HG03139 (cell line): ENCODE results near the gene TLR9.
A peak's percentile ranks its signal among the peaks of the same experiment; 100 is the strongest.

Source experiments
- ATAC-seq: cut with Tn5 transposase; IDR thresholded peaks from one replicate; pipeline ENCODE4 v1.9.1; 2021; ENCODE audit not compliant: unreplicated experiment

The TLR9 gene

GRCh38 chr3:52218026-52218425, 7.4 kb downstream of the TLR9 start:
- no peak for ATAC-seq

DNA sequence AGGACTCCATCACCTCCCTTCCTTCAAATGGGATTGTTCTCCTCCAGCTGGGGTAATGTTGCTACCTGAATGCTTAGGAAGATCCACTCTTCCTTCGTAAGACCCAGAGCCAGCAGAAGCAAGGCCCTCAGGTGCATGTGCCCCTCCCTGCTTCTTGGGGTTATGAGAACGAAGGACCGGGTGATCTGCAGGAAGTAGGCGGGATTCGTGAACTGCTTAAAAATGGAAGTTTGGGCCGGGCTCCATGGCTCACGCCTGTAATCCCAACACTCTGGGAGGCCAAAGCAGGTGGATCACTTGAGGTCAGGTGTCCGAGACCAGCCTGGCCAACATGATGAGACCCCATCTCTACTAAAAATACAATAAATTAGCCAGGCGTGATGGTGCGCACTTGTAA, 8.0 kb downstream of the TLR9 start:
- ATAC-seq, result no peak

DNA sequence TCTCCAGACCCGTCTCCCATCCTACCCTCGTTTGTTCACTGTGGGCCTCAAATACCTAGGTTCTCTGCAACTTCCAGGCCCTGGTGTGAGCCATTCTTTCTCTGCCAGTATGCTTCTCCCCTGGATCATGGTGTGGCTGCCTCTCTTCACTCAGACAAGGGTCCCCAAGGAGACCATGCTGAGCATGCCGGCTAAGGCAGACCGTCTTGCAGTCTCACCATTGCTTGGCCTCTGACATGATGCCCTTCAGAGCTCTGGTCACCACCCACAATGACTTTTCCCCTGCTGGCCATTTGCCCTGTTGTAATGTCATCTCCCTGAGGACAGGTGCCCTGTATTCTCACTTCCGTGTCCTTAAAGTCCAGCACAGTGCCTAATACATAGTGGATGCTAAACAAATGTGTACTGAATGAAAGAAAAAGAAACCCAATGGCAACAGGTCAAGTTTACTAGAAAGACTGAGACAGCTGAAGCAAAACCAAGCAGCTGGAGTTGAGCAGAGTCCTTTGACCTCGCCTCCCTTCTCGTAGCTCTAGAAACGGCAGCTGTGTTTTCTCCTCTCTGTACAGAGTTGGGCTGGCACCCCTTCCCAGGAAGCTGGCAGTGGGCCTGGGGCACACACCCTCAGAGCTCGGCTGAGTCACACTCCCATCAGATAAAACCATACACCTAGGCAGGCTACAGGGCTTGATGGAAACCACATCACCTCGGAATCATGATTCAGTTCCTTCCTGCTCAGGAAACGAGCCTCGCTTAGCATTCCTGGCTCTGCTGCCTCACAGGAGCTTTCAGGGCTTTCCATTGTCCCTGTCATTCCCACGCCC, 8.6 kb downstream of the TLR9 start:
- no peak for ATAC-seq

DNA sequence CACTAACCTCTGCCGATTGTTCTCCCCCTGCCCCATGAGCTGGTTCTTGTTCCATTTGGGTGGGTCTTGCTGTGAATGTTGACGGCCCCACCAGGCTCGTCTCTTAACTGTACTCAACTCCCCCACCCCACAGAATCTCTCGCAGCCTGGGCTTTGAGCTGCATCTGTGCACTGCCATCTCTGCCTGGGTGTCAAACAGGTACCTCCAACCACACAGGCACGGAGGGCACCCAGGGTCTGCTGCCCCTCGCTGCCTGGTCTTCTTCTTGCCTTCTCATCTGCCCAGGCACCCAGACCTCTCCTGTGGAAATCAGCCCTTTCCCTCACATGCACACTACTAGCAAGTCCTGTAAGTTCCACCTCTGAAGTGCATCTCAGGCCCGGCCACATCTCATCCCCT, 10.1 kb downstream of the TLR9 start:
- ATAC-seq, result no peak

- ATAC-seq, result no peak
Observed at GRCh38 chr3:52213901-52214300, 11.5 kb downstream of the TLR9 start.

DNA sequence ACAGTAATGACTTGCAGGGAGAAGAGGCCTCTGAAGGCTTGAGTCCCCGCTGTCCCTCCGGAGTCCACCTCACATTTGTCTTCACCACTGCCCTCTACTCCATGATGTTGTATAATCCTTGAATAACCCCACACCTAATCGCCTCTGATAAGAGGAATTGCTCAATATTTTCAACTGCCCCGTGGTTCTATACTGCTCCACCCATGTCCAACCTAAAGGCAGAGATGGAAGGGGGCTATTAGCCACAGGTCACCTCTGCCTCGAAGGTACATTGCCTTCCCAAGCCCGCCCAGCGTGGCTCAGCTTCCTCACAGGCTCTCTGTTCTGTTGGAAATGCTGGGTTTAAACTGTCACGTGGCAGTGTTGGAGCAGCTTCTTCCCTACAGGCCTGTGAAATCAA, 12.4 kb downstream of the TLR9 start:
- ATAC-seq, result no peak

DNA sequence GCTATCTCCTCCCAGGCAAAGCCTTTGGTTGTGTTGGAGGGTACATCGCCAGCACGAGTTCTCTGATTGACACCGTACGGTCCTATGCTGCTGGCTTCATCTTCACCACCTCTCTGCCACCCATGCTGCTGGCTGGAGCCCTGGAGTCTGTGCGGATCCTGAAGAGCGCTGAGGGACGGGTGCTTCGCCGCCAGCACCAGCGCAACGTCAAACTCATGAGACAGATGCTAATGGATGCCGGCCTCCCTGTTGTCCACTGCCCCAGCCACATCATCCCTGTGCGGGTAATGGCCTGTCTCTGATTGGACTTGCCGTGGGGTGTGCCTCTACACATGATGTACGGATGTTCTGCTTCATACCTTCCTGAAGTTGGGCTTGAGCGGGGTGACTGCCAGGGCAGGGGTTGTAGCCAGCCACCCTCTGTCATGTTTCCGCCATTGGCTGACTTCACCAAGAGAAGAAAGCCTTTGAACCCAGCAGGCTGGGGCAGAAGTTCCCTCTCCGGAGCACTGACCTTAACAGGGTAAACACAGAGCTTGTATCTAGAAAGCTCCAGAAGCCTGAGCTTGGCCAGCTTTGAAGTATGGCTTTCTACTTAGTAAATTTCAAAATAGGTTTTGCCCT, 14.1 kb downstream of the TLR9 start:
- no peak for ATAC-seq

- ATAC-seq, result no peak
Observed at GRCh38 chr3:52210550-52211046, 14.8 kb downstream of the TLR9 start.

GRCh38 chr3:52210037-52210436, 15.4 kb downstream of the TLR9 start:
- no peak for ATAC-seq

GRCh38 chr3:52208556-52208955, 16.9 kb downstream of the TLR9 start:
- no peak for ATAC-seq

- no peak for ATAC-seq
Observed at GRCh38 chr3:52205727-52206372, 19.6 kb downstream of the TLR9 start.

DNA sequence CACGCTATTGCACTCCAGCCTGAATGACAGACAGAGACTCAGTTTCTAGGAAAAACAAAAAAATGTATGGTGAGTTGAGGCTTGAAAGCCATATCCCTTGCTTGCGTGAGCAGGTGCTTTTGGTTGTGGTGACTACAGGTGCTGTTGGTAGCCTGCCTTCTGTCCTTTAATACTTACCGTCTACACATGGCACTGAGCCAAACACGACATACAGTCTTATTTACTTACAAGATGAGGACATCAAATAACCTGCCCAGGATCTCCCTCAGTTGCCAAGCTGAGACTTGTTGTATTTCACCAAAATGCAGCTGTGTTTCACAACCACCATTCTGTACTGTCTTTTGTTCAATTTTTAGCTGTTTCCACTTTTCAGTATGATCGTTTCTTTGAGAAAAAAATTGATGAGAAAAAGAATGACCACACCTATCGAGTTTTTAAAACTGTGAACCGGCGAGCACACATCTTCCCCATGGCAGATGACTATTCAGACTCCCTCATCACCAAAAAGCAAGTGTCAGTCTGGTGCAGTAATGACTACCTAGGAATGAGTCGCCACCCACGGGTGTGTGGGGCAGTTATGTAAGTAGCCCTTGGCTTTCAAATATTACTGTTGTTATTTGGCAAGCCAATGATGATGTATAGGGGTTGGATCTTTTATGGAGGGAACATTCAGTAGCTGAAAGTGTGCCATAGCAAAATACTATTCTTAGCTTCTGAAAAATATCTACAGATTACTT, 20.9 kb downstream of the TLR9 start:
- ATAC-seq, result no peak

DNA sequence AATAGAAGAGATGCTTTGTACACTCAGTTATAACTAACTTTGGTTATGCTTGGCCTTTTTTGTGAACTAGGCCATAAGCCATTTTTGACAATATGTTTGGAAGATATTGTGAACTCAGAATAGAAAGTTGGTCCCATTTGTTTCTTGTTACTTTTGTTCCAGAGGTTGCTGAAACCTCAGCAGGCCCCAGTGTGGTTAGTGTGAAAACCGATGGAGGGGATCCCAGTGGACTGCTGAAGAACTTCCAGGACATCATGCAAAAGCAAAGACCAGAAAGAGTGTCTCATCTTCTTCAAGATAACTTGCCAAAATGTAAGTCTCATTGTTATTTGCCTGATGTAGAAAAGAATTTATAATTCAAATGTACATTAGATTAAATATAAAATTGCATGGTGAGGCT, 21.7 kb downstream of the TLR9 start:
- ATAC-seq, result no peak

DNA sequence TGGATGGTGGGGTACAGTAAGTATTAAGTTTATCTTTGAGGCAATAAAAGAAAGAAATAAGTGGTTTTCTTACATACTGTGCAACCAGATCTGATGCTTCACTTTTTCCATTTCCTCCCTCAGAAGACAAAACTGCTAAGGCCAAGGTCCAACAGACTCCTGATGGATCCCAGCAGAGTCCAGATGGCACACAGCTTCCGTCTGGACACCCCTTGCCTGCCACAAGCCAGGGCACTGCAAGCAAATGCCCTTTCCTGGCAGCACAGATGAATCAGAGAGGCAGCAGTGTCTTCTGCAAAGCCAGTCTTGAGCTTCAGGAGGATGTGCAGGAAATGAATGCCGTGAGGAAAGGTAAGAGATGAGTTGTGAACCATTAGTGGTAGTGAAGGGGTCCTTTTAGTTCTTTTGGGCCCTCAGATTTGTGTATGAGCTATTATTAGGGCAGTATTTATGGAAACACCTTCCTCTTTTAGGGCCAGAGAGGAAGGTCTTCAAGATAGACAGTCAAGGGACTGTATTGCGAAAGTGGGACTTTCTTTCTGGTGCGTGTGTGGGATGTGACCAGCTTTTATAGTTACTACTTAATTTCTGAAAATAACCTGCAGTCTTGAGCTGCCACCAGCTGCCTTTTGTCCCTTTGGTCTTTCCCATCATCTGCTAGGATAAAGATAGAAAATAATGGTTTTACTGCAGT, 22.9 kb downstream of the TLR9 start:
- ATAC-seq, result no peak

GRCh38 chr3:52200981-52201679, 24.3 kb downstream of the TLR9 start:
- ATAC-seq, result no peak

DNA sequence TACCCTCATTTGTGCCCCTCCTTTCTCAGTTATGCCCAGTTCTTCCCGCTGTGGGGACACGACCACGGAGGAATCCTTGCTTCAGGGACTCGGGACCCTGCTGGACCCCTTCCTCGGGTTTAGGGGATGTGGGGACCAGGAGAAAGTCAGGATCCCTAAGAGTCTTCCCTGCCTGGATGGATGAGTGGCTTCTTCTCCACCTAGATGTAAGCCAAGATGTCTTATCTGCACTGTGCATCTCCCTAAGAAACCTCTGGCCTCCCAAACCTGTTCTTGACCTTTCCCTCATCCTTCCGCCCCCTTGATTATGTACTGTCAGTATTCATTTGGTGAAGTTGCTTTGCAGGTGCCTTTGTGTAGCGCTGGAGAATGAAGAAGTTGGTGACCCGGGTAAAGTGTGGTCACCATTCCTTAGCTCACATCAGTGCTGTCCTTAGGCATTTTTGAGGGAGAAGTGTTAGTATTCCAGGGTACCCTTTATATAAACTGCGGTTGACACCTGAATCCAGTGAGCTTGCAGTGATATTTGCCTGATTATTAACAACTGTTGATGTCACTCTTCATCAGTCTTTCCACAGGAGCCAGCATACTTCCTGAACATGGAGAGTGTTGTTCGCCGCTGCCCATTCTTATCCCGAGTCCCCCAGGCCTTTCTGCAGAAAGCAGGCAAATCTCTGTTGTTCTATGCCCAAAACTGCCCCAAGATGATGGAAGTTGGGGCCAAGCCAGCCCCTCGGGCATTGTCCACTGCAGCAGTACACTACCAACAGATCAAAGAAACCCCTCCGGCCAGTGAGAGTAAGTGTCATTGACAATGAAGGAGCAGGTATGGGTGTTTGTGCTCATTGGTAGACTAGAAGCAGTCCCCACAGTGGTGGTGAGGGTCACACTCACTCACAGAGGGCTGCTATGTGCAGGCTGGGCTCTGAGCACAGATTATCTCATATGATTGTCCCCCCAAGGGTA, 26.5 kb downstream of the TLR9 start:
- ATAC-seq, result no peak

DNA sequence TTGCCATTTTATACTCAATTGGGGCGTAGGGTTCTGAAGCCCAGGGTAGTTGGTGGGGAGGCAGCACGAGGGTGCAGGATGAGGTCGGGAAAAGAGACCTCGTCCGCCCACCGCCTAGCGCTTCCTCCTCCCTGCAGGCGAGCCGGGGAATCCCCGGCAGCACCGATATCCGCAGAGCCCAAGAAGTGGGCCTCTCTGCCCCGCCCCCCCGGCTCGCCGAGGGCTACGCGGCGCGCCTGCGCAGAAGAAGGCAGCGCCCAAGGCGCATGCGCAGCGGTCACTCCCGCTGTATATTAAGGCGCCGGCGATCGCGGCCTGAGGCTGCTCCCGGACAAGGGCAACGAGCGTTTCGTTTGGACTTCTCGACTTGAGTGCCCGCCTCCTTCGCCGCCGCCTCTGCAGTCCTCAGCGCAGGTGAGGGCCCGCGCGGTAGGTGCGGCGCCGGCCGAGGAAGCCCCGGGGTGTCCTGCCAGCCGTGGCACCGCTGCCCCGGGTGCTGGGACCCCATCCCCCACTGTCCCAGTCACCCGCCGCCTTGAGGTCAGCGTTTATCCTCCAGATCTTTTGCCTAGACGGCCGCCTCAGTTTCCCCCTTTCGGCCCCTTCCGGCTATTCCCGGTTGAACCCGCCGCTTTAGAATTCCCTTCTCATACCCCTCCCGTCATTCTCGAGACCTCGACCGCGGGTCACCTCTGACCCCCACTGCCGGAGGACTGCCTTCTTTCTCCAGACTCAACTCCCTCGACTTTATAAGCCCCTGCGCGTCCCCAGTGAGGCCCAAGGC, 27.4 kb downstream of the TLR9 start, which contains the start of gene ALAS1:
TSS of gene ALAS1 (plus strand) at position 319 of the 784 bp plus-strand sequence. CDS start 1,082 bp downstream, outside the sequence.
- peak; percentile 61 for ATAC-seq

DNA sequence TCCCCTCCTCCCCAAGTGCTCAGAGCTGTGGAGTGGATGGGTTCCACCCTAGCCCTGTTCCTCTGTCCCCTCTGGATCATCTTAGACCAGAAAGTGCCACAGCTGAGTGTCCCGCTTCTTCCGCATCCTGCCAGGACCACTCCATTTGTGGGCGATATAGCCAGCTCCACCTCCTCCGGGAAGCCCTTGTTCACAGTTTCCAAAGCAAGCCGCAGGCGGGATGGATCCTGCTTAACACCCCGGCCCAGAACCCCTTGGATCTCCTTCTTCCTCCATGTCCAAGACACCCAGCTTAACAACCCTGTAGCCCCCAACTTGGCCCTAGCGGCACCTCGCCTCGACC, 28.0 kb downstream of the TLR9 start:
- ATAC-seq, result no peak
